ENCODE measurements around the gene RAB11A.

The RAB11A gene

GRCh38 chr15:65939901-65940617 is 70.8 kb downstream of the RAB11A start:
- Histone ChIP-seq H3K36me3 (ENCODE audit: insufficient read depth, low read length) (no peaks in the 10 kb centered on the region), H3K9me3 (ENCODE audit: control insufficient read depth, insufficient read depth, low read length) (no peaks in the 10 kb centered on the region), H3K4me1 (ENCODE audit: insufficient read depth, low read length) (no peaks in the 10 kb centered on the region), H3K9ac (ENCODE audit: low read depth, low read length) (no peak overlapping the region)

DNA sequence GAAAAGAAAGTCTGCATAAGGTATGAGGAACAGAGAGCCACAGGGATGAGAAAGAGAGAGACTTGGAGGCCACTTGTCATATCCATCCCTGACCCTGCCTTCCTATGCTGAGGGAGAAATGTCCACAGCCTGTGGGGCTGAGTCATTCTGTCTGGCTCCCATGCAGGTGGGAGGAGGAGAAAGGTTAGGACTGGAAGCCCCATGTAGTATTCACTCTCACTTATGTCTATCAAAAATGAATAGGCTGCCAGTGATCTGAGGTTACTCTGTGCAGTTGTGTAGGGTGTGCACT is 71.3 kb downstream of the RAB11A start:
- no peaks in the 10 kb centered on the region for H3K4me1 ChIP-seq (ENCODE audit: insufficient read depth, low read length)
- H3K9me3 ChIP-seq (ENCODE audit: control insufficient read depth, insufficient read depth, low read length): no peaks in the 10 kb centered on the region
- no peak overlapping the region for H3K9ac ChIP-seq (ENCODE audit: low read depth, low read length)
- H3K36me3 ChIP-seq (ENCODE audit: insufficient read depth, low read length): no peaks in the 10 kb centered on the region
